ENCODE results near the gene KISS1R.

DNA sequence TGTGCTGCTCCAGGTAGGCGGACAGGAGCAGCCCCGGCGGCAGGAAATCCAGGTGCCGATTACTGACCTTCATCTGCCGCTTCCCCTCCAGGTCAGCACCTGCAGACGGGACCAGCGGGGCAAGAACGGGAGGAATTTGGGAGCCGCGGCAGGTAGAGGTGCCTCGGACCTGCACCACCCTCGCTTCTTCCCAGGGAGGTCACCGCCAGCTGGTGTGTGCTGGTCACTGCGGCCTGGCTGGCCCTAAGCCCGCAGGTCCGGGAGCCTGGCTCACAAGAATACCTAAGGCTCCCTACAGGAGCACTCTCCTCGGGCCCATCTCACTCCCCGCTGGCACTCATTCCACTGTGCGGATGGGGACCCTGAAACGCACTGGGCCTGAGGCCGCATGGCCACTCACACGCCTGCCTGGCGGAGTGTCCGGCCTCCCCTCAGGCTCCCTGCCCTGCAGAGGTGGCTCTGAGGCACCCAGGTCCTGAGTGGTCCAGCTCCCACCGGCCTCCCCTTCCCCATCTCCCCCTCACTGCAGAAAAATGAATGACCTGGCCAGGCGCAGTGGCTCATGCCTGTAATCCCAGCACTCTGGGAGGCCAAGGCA lies 19.6 kb upstream of the KISS1R start:
- TF ChIP-seq, protein P1, sequence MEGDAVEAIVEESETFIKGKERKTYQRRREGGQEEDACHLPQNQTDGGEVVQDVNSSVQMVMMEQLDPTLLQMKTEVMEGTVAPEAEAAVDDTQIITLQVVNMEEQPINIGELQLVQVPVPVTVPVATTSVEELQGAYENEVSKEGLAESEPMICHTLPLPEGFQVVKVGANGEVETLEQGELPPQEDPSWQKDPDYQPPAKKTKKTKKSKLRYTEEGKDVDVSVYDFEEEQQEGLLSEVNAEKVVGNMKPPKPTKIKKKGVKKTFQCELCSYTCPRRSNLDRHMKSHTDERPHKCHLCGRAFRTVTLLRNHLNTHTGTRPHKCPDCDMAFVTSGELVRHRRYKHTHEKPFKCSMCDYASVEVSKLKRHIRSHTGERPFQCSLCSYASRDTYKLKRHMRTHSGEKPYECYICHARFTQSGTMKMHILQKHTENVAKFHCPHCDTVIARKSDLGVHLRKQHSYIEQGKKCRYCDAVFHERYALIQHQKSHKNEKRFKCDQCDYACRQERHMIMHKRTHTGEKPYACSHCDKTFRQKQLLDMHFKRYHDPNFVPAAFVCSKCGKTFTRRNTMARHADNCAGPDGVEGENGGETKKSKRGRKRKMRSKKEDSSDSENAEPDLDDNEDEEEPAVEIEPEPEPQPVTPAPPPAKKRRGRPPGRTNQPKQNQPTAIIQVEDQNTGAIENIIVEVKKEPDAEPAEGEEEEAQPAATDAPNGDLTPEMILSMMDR (IDR thresholded peaks at IDR 0.05): no peak
- TF ChIP-seq POLR2A (IDR thresholded peaks at IDR 0.05) (no peak), EP300 (IDR thresholded peaks at IDR 0.05) (no peak)
